H9 (cell line): ENCODE data around the gene FBXL13. TPM values are rescaled to one million over a fixed set of nuclear protein-coding genes. Genes with fewer than 3 reads are reported as not detected.

Experiments
- DNase-seq: peaks from one replicate; pipeline ENCODE4 v3.0.0-alpha.2; 2017
- H2AFZ ChIP-seq: one replicate; pipeline ENCODE4 v1.6.1; 2013; ENCODE audit warnings: mild to moderate bottlenecking, low read length, control low read depth, moderate library complexity
- H2AK5ac ChIP-seq: 2 replicates; pipeline ENCODE4 v1.6.1; 2013; ENCODE audit warnings: low read length, control low read depth, mixed read lengths; ENCODE audit not compliant: insufficient read length
- H2BK120ac ChIP-seq: one replicate; pipeline ENCODE4 v1.6.1; 2013; ENCODE audit warnings: low read depth, mild to moderate bottlenecking, low read length, control low read depth, inconsistent platforms; ENCODE audit not compliant: poor library complexity, severe bottlenecking
- H2BK12ac ChIP-seq: 2 replicates; pipeline ENCODE4 v1.6.1; 2013; ENCODE audit warnings: low read length, control low read depth, mixed read lengths, low read depth; ENCODE audit not compliant: insufficient read length
- H2BK15ac ChIP-seq: 2 replicates; pipeline ENCODE4 v1.6.1; 2013; ENCODE audit warnings: low read depth, low read length, control low read depth
- H2BK20ac ChIP-seq: one replicate; pipeline ENCODE4 v1.6.1; 2013; ENCODE audit warnings: low read depth, mild to moderate bottlenecking, low read length, control low read depth, inconsistent platforms; ENCODE audit not compliant: poor library complexity, severe bottlenecking
- H2BK5ac ChIP-seq: 2 replicates; pipeline ENCODE4 v1.6.1; 2013; ENCODE audit warnings: low read length, control low read depth, mixed read lengths; ENCODE audit not compliant: insufficient read length
- H3K14ac ChIP-seq: 2 replicates; pipeline ENCODE4 v1.6.1; 2013; ENCODE audit warnings: low read length, control low read depth; ENCODE audit not compliant: insufficient read depth
- H3K18ac ChIP-seq: 2 replicates; pipeline ENCODE4 v1.6.1; 2013; ENCODE audit warnings: low read depth, mild to moderate bottlenecking, mixed read lengths, low read length, control low read depth; ENCODE audit not compliant: insufficient read length
- H3K23ac ChIP-seq: 2 replicates; pipeline ENCODE4 v1.6.1; 2013; ENCODE audit warnings: low read length, control low read depth, mixed read lengths, low read depth; ENCODE audit not compliant: insufficient read length
- H3K23me2 ChIP-seq: 2 replicates; pipeline ENCODE4 v1.6.1; 2013; ENCODE audit warnings: low read depth, mild to moderate bottlenecking, mixed read lengths, low read length, control low read depth; ENCODE audit not compliant: insufficient read length, poor library complexity, severe bottlenecking
- H3K27ac ChIP-seq: 2 replicates; pipeline ENCODE4 v1.5.1; 2013; ENCODE audit warnings: low read length, control low read depth, mixed read lengths, low read depth; ENCODE audit not compliant: insufficient read length
- H3K27me3 ChIP-seq: 2 replicates; pipeline ENCODE4 v1.6.1; 2013; ENCODE audit warnings: low read length, control low read depth, inconsistent platforms; ENCODE audit not compliant: insufficient read depth
- H3K4ac ChIP-seq: 2 replicates; pipeline ENCODE4 v1.6.1; 2013; ENCODE audit warnings: low read depth, mild to moderate bottlenecking, control low read depth, inconsistent platforms, low read length, moderate library complexity
- H3K4me1 ChIP-seq: 2 replicates; pipeline ENCODE4 v1.6.1; 2013; ENCODE audit warnings: low read length, control low read depth, inconsistent platforms; ENCODE audit not compliant: insufficient read depth
- H3K4me2 ChIP-seq: 2 replicates; pipeline ENCODE4 v1.6.1; 2013; ENCODE audit warnings: low read length, control low read depth, mixed read lengths; ENCODE audit not compliant: insufficient read length, insufficient read depth
- H3K56ac ChIP-seq: 2 replicates; pipeline ENCODE4 v1.6.1; 2013; ENCODE audit warnings: low read depth, mild to moderate bottlenecking, mixed read lengths, low read length, control low read depth; ENCODE audit not compliant: insufficient read length
- H3K79me1 ChIP-seq: 2 replicates; pipeline ENCODE4 v1.6.1; 2013; ENCODE audit warnings: low read depth, mild to moderate bottlenecking, moderate library complexity, low read length, control low read depth, inconsistent platforms; ENCODE audit not compliant: insufficient read depth, poor library complexity, severe bottlenecking
- H3K79me2 ChIP-seq: 2 replicates; pipeline ENCODE4 v1.6.1; 2013; ENCODE audit warnings: low read length, control low read depth, inconsistent platforms; ENCODE audit not compliant: insufficient read depth
- H3K9ac ChIP-seq: 2 replicates; pipeline ENCODE4 v1.6.1; 2013; ENCODE audit warnings: low read length, control low read depth, mixed read lengths; ENCODE audit not compliant: insufficient read length; ENCODE audit errors: extremely low read depth
- H3K9me3 ChIP-seq: one replicate; pipeline ENCODE4 v1.6.1; 2013; ENCODE audit warnings: low read depth, low read length, inconsistent platforms; ENCODE audit not compliant: control insufficient read depth
- H3T11ph ChIP-seq: one replicate; pipeline ENCODE4 v1.6.1; 2013; ENCODE audit warnings: mild to moderate bottlenecking, low read length, control low read depth, inconsistent platforms
- H4K20me1 ChIP-seq: one replicate; pipeline ENCODE4 v1.6.1; 2013; ENCODE audit not compliant: control insufficient read depth, insufficient read length, insufficient read depth
- H4K5ac ChIP-seq: 2 replicates; pipeline ENCODE4 v1.6.1; 2013; ENCODE audit warnings: low read depth, mild to moderate bottlenecking, mixed read lengths, low read length, control low read depth; ENCODE audit not compliant: insufficient read length
- H4K8ac ChIP-seq: replicated peaks from 2 replicates; pipeline ENCODE4 v1.6.1; 2013; ENCODE audit warnings: low read length, control low read depth, mixed read lengths, low read depth; ENCODE audit not compliant: insufficient read length
- H4K91ac ChIP-seq: 2 replicates; pipeline ENCODE4 v1.6.1; 2013; ENCODE audit warnings: low read depth, mild to moderate bottlenecking, moderate library complexity, mixed read lengths, low read length, control low read depth; ENCODE audit not compliant: insufficient read length
- H3K27ac Mint-ChIP-seq, 3 experiments: 2 replicates in 2 of 3; 3 replicates in 1 of 3; pipeline ENCODE4 v1.8.0; 2020 to 2021; ENCODE audit warnings: mixed read lengths in 3 of 3, mild to moderate bottlenecking in 1 of 3, moderate library complexity in 1 of 3
- H3K27me3 Mint-ChIP-seq: 2 replicates; pipeline ENCODE4 v1.8.0; 2021; ENCODE audit warnings: low read depth, mild to moderate bottlenecking, moderate library complexity, mixed read lengths
- H3K36me3 Mint-ChIP-seq, 3 experiments: 2 replicates in 2 of 3; 3 replicates in 1 of 3; pipeline ENCODE4 v1.8.0; 2020 to 2021; ENCODE audit warnings: low read depth in 3 of 3, mixed read lengths in 3 of 3; ENCODE audit not compliant: insufficient read depth in 1 of 3
- H3K4me1 Mint-ChIP-seq, 2 experiments: 2 replicates each; pipeline ENCODE4 v1.8.0; 2020; ENCODE audit warnings: mixed read lengths in 2 of 2
- H3K4me3 Mint-ChIP-seq, 2 experiments: 2 replicates in 1 of 2; 3 replicates in 1 of 2; pipeline ENCODE4 v1.8.0; 2020 to 2021; ENCODE audit warnings: mild to moderate bottlenecking in 2 of 2, mixed read lengths in 2 of 2, moderate library complexity in 1 of 2
- H3K9me3 Mint-ChIP-seq, 2 experiments: 2 replicates in 1 of 2; 3 replicates in 1 of 2; pipeline ENCODE4 v1.8.0; 2020; ENCODE audit warnings: mild to moderate bottlenecking in 2 of 2, mixed read lengths in 2 of 2, moderate library complexity in 1 of 2
- WGBS: extraction: QIAGEN DNeasy Blood & Tissue Kit; methylation state at CpG from one replicate; pipeline ENCODE4 v1.1.7; 2013; ENCODE audit warnings: missing lambda C conversion rate, low lambda C conversion rate, mixed read lengths; ENCODE audit not compliant: insufficient read length; ENCODE audit errors: extremely low coverage; 5-methylcytosine and 5-hydroxymethylcytosine counted together
- total RNA-seq: library from RNA; stranded (reverse); gene quantifications from 2 replicates; pipeline ENCODE4 v1.2.1, GENCODE V29; 2021
- TF ChIP-seq, protein P1 (sequence below): fragments of 200-600 bp; sonication (generic); conservative IDR thresholded peaks from 3 replicates; pipeline ENCODE4 v1.8.0; 2021; ENCODE audit warnings: antibody characterized with exemption, mild to moderate bottlenecking

FBXL13 gene
- total RNA-seq, 1 experiment from 2014 or later: 4.4 TPM

DNA sequence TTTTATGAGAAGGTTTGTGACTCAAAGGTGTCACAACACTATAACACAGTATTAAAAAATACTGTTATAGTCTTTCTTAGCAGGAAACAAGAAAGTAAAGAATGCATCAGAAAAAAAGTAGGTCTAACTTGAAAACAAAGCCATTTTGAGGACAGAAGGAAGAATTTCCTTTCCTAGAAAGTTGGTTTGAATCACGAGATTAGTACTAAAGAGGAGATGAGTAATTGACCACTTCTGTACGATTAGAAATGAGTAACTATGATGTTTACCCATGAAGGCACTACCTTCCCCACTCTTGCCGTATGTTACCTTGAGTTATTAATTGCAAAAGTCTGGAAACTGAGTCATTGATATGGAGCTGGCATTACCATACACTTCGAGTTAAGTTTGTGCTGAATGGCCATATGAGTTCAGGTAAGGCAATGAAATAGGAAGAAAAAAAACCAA, 260.5 kb downstream of the FBXL13 start:
- Histone ChIP-seq H4K20me1 (no peaks in the 10 kb centered on the region), H3T11ph (no peak overlapping the region), H3K23me2 (no peaks in the 10 kb centered on the region), H3K27me3 (no peaks in the 10 kb centered on the region), H3K4me1 (no peaks in the 10 kb centered on the region), H3K18ac (no peak overlapping the region), H4K8ac (no peak overlapping the region), H3K56ac (no peak overlapping the region), H2BK20ac (no peak overlapping the region), H4K5ac (no peak overlapping the region), H3K23ac (no peak overlapping the region), H2BK12ac (no peak overlapping the region), H2BK5ac (no peak overlapping the region), H3K9me3 (no peaks in the 10 kb centered on the region), H2BK15ac (no peak overlapping the region), H3K79me2 (no peaks in the 10 kb centered on the region), H2BK120ac (no peak overlapping the region), H2AFZ (no peak overlapping the region), H3K9ac (no peak overlapping the region), H2AK5ac (no peak overlapping the region), H3K27ac (no peak overlapping the region), H3K79me1 (no peaks in the 10 kb centered on the region), H4K91ac (no peak overlapping the region), H3K14ac (no peak overlapping the region), H3K4me2 (no peak overlapping the region), H3K4ac (no peak overlapping the region)
- Mint-ChIP-seq H3K27me3 (no peaks in the 10 kb centered on the region), H3K27ac (no peak overlapping the region; a peak in 1 of 7 replicates), H3K36me3 (no peaks in the 10 kb centered on the region; a peak in 1 of 7 replicates), H3K9me3 (no peaks in the 10 kb centered on the region), H3K4me1 (0 out of 4 replicates have a peak, but pooled peaks cover 0 to 2% of the 10 kb centered on the region in 2 experiments), H3K4me3 (no peak overlapping the region)
- no peak for DNase-seq
- TF ChIP-seq, protein P1, sequence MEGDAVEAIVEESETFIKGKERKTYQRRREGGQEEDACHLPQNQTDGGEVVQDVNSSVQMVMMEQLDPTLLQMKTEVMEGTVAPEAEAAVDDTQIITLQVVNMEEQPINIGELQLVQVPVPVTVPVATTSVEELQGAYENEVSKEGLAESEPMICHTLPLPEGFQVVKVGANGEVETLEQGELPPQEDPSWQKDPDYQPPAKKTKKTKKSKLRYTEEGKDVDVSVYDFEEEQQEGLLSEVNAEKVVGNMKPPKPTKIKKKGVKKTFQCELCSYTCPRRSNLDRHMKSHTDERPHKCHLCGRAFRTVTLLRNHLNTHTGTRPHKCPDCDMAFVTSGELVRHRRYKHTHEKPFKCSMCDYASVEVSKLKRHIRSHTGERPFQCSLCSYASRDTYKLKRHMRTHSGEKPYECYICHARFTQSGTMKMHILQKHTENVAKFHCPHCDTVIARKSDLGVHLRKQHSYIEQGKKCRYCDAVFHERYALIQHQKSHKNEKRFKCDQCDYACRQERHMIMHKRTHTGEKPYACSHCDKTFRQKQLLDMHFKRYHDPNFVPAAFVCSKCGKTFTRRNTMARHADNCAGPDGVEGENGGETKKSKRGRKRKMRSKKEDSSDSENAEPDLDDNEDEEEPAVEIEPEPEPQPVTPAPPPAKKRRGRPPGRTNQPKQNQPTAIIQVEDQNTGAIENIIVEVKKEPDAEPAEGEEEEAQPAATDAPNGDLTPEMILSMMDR: no peak
- WGBS: no CpG with 5 or more reads among the region's 4 CpGs
